HG02852 (cell line): ENCODE measurements around the gene LRRTM1.

Source experiments
- ATAC-seq: cut with Tn5 transposase; IDR thresholded peaks from one replicate; pipeline ENCODE4 v1.9.1; 2021; ENCODE audit warnings: mild to moderate bottlenecking, moderate library complexity; ENCODE audit not compliant: unreplicated experiment

LRRTM1 gene

DNA sequence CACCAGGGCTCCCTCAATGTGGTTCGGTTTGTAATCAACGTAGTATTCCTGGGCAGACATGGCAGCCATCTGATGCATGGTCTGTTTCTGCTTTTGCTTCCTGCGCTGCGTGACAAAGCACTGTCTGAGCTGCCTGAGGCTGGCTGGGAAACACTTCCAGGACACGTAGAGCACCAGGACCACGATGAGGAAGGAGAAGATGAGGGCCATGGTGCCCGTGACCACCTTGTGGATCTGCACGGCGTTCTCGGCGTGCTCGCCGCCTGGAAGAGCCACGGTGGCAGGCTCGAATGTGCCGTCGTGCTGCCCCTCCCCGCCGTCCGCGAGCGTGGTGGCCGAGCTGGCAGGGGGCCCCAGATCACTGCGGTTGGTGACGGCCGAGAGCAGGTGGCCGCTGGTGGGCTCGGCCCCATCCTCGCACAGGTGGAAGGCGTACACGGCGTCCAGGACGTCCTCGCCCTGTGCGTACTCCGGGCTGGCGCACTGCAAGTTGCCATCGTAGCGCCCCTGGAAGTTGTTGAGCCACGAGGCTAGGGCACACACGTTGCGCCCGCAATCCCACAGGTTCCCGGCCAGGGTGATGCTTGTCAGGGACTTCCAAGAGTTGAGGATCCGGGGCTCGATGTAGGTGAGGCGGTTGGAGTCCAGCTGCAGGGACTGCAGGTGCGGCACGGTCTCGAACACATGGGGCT is 2.1 kb downstream of the LRRTM1 start:
- no peak for ATAC-seq

DNA sequence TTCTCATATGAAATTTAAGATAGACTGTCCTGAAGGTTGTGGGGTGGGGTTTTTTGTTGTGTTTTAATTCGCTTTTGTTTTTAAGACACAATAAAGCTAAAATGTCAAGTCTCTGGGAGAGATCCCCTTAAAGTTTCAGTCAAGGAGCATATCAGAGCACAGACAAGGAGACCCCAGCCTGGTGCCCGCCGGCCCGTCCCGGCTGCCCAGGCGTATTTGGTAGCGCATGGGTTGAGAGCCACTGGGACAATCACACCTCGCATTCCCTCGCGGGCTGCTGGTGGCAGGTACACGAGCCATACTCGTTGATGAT is 2.6 kb downstream of the LRRTM1 start:
- ATAC-seq = no peak

DNA sequence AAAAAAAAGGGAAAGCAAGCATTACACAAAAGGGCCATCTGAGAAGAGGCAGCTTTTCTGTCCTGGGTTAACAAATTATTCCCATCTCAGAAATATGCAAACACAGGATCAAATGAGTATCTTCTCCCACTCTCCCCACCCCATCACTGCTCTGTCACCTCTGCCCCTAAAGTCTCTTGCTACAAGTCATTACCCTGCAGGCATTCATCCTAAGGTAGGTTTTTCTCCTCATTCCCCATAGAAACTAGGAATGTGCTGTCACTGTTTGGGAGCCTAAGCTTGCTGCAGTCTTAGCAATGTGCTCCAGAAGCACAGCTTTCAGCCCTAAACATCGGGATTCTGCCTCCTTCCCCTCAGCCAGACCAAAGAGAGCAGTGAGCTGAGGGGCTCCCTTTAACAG is 3.6 kb downstream of the LRRTM1 start:
- no peak for ATAC-seq

DNA sequence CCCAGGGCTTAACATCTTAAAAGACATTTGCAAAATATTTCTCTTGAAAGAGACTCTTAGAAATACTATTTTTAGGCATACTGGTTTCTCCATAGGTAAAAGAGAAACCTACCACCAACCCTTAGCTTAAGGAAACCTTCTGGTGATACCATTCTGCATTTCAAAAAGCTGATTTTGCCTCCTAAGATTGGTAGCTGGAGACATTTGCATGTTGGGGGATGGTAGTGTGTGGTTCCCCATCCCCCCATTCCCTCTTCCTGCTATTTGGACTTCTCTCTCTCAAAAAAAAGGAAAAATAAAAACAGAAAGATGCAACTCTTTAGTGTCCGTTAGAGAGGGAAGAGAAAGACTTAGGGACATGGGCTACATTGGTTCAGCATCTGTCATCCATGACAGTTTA is 4.2 kb downstream of the LRRTM1 start:
- no peak for ATAC-seq

DNA sequence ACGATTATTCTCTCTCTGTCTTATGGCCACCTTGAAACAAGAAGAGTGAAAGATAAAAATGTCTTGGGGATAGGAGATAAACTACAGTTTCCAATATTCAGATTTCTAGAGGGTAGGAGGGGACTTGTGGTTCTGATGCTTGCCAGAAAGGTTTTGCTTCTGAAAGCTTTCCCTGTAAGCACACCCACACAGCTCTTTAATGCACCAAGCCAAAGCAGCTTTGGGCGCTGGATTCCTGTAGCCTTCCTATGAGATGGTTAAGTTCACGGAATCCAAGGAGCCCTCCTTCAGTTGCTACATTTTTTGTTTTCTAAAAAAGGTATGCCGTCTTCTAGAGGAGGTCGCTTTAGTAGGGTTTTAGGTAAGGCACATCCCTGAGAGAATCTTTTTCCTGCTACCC is 4.9 kb downstream of the LRRTM1 start:
- ATAC-seq = no peak

DNA sequence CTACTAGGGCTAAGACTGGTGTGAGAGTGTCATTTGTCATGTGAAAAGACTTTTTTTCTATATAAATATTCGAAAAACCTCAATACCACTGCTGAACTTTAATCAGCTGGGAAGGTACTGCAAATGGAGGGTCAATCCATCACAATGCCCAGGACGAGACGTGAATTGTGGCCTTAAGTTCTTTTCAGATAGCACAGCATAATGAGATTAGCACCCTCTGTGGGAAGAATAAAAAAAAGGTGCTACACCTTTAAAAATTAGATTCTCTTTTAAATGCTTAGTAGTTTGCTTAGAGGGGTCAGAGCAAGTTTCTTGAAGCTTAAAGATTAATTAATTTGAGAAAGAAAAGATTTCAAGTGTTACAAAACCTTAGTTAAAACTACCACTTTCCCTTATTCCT is 5.6 kb downstream of the LRRTM1 start:
- no peak for ATAC-seq

DNA sequence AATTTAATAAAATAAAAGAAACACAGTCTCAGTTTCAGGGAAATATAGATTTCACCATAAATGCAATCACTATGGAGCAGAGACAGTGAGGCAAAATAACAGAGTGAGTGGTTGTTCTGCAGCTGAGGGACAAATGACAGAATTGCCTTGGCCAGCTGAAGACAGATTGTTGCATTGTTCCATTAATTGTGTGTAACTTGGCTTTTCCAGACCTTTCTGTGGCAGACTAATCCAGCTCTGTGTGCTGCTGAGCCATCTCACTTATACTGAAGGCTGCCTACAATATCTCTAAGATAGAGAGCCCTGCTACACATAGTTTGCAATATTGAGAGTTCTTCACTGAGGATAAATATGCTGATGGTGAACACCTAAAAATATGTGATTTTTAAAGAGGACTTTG is 11.5 kb downstream of the LRRTM1 start:
- ATAC-seq = no peak

DNA sequence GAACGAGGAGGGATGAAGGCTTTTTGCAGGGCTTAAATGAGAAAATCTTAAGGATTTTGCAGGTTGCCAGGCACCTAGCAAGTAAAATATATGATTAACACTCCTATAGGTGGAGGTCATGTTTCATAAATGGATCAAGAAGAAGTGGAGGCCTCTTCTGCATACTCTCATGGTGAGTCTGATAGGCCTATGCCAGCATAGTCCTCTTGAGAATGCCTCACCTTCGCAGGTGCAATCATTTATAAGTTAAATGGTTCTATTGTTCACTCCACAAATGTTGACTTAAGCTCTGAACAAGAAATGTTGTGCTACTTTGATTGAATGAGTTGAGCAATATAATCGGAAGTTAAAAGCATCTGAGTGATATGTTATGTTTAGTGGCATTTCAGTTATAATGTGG is 12.1 kb downstream of the LRRTM1 start:
- no peak for ATAC-seq

DNA sequence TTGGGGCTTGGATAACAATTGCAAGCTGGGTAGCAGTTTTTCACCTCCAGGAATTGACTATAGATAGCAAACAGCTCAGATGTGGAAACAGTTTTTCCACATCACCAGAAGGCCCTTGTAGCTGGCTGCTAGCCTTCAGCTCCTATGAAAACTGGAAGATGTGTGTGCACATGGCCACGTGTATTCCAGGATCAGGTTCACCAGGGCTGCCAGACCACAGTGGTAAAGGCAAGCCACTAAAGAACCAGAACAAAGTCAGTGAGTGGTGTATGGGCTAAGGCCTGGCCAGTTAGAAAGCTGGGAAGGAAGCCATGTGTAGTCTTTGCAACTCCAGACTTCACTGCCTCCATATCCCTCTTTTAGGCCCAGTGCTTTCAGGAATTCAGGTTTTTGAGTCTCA is 12.9 kb downstream of the LRRTM1 start:
- ATAC-seq = no peak

DNA sequence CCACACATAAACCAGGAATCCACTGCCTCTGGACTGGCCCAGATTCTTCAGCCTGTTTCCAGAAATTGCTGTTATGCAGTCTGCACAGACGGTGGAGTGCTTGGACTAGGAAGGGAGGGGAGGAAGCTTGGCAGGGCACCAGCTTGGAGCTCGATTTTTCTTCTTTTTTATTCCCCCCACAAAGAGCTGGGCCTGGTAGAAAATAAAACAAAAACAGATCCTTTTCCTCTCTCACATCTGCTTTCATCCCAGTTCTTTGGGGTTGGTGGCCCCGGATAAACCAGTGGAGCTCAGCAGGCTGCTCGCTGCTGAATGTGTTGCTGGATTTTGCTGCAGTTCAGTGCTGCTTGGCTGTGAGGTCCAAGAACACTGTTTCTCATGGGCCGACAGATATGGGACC is 16.0 kb downstream of the LRRTM1 start:
- no peak for ATAC-seq

DNA sequence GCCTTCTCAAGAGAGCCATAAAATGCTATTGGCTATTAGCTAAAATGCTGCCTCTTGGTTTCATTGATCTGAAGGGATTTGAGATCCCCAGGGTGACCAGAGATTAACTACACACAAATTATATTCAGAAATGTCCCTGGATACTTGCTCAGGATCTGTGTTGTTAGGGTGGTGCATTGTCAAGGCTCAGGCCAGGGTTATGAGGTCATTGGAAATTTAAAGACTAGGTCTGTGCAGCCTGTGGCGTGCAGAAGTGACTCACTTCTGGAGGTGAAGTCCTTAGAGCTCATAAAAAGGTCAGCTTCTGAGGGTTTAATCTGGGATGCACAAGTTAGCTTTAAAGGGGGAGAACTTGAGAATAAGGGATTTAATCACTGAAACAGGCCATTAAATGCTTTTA is 23.5 kb downstream of the LRRTM1 start:
- ATAC-seq = no peak

DNA sequence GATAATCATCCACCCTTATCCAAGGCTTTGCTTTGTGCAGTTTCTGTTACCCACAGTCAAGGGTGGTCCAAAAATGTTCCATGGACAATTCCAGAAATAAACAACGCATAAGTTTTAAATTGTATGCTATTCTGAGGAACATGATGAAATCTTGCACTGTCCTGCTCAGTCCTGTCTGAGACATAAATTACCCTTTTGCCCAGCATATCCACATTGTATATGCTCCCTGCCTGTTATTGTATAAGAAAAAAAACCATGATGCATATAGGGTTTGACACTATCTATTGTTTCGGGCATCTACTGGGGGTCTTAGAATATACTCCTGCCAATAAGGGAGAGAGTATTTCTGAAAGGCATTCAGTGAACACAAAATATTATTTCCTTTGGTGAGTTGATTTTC is 24.0 kb downstream of the LRRTM1 start:
- ATAC-seq = no peak

DNA sequence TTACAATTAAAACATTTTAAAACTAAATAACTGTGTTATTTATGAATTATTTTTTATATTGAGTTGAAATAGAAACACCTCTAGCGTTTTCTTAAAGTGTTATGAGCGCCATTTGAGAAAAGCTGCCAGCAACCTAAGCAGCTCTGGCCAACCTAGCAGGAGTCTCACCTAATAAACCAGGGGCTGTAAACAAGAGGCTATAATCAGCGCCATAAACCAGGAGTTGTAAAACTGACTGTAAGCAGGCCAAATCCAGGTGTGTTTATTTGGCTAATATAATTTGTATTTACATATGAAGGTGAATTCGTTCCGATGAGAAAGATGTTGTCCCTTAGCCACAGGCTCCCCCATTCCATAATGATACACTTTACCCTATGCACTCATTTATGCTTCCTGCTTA is 34.7 kb downstream of the LRRTM1 start:
- ATAC-seq = no peak

DNA sequence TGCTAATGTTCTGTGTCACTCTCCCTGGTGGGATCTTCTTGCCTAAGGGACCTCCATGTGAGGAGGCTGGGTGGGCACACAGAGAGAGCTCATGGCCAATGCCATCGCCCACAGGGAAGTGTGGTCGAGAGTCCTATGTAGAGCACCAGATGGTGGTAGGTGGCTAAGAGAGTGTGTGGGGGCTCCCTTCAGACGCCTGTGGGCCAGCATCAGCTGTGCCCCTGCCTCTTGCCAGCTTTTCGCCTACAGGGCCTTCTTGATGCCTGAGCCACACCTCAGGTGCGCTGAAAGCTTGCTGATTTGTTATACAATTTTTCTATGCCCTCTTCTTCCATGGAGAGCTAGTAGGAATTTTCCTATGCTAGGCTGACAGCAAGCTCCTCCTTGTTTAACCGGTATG is 38.3 kb downstream of the LRRTM1 start:
- no peak for ATAC-seq

DNA sequence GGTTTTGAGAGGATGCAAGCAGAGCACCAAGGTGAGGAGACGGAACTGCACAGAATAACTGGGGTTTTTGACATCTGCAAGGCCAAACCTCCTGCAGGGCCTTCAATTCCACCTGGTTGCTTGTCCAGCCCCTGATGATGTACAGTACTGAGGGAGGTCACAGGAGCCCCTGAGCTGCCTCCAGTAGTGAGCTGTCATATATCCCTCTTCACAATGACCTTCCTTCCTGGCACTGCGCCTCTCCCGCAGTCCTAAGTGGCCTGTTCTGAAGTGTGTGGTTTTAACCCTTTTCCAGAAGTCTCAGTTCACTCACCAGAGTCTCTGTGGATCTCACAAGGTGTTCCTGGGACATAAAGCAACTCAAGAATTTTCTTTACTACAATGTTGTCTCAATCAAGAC is 45.3 kb downstream of the LRRTM1 start:
- ATAC-seq = no peak

DNA sequence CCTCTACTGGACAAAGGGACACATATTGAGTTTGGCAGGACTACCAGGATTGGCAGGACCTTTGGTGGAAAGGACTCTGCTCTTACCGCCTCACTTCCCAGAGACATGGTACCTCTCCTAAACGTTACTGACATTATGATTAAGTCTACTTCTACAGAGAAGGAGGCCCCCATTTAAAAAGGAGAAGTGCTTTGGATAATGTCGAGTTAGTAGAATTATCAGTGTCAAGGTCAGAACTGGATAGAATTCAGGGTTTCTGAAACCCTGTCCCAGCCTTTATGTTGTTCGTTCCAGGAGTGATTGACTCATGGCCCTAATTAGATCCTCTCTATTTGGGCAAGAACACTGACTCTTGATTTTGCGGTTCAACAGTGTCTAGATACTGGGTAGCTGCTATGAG is 45.8 kb downstream of the LRRTM1 start:
- ATAC-seq = no peak

DNA sequence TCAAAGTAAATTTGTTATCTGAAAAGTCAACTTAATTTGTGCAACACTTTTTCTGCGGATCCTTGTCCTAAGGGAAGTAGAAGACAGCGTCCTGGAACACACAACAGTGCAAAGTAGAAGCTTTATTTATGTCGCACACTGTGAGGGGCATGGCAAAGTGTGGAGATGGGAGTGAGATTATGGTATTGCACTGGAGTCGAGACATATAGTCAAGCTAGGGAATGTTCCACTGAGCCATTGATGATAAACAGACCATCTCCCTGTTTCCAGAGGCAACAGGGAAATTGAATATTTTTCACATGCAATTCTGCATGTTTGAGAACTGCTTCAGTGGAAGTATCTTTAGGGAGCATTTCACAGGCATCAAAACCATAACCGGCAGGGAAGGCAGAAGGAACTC is 46.2 kb downstream of the LRRTM1 start:
- ATAC-seq = no peak

DNA sequence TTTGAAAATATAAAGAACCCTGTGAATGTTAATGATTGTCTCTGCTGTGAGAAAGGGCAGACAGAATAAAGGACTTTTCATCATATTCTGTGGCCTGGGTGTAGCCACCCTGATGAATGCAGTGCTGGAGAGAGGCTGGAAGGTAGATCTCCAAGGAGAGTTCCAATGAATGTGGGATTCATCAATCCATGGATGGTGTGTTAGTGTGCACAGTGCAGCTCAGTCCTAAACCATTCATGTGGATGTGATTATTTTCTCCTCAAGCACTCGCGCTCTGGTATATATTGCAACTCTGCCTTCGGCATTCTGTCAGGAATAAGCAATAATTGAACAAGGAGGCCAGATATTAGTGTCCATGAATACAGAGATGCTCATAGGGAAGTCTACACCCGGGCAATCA is 47.1 kb downstream of the LRRTM1 start:
- ATAC-seq = no peak

DNA sequence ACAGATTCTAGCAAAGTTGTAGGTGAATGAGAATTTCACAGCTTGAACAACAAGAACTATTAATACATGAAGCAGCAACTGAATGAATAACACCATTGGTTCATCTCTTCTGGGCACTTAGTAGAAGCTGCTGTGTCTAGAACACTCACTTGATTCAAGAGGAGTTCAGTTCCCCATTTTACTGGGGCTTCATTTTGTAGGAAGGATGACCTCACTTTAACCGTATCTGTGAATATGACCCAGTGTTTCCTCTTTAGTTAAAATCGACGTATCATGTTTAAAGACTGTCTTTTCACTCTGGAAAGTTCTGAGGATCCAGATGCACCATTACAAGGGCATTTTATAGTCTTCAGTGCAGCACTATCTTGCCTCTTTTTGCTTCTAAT is 47.8 kb downstream of the LRRTM1 start:
- ATAC-seq = no peak

DNA sequence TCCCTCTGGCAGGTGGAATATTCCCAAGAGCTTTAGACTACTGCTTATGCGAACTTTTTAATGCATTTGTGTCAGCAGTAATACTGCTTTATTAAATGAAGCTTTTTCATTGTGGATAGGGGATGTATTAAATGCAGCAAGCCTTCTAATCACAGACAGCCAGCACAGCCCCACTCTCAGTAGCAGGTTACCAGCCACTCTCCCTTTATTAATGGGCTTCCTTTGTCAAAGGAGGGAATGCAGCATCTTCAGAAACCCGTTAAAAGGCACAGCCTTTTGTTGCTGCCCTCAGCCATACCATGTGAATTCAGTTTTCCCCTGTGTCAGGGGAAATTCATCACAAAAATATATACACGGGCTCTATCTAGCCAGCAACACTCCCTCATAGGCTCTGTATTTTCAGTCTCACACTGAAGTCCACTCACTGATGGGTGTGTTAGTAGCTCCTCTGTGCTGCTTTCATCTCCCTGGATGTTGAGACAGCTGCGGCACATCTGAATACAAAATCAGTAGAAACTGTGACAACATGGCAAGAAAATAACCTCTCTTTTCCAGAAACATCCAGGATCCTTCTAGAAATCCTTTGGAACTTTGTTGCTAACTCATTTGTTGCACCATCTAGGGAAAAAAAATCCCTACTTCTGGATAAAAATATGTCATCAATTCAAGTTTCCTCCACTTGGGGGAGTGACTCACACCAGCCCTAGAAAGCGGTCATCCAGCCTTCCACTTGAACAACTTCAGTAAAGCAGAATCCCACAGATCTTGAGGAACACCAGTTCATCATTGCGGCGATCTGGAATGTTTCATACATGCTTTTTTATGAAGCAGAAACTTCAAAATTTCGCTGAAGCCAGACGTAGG is 48.4 kb downstream of the LRRTM1 start:
- ATAC-seq = no peak

DNA sequence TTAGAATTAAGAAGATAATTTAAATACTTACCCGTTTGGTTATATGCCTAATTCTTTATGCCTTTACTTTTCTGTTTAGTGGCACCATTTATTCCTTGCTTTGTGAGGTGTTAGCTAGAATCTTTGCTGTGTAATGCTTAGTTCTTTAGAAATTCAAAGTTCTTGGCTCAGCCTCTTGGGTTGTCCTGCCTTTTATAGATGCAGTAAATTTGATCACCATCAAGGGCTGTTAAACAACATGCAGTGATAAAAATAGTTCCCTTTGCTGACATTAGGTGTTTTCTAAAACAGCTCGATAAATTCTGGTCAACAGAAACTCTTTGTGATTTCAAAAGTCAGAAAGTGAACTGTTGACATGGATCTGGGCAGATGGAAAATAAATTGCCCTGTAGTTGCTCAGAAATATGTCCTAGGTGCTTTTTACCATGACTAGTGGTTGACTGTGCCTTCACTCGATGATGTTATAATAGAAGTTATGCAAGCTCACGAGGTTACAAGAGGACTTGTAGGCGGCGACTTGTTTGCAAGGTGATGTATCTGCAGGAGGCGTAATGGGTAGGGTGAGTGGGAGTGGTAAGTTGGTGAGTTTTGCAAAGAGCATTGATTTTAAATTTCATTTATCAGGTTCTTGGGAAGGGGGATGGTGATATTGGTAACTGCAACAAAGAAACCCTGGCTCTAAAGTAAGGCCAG is 52.1 kb downstream of the LRRTM1 start:
- no peak for ATAC-seq
